DOHH2 (cell line): Measurements from ENCODE around the gene TMEM217.

ENCODE experiments used
- H3F3A ChIP-seq: fragments of 200-600 bp; sonication (generic), shearing (Covaris generic); 2 replicates; pipeline ENCODE4 v1.6.0; 2016; ENCODE audit warnings: antibody characterized with exemption, mild to moderate bottlenecking; ENCODE audit not compliant: control insufficient read depth, insufficient read depth
- H3K27ac ChIP-seq: fragments of 200-600 bp; sonication (generic); 2 replicates; pipeline ENCODE4 v1.5.1; 2014; ENCODE audit warnings: low read depth, mild to moderate bottlenecking, low read length, moderate library complexity
- H3K27me3 ChIP-seq: fragments of 200-600 bp; sonication (generic); 2 replicates; pipeline ENCODE4 v1.6.1; 2014; ENCODE audit warnings: mild to moderate bottlenecking, low read length, mixed read lengths; ENCODE audit not compliant: control insufficient read depth
- H3K36me3 ChIP-seq: fragments of 200-600 bp; sonication (generic); 2 replicates; pipeline ENCODE4 v1.6.1; 2014; ENCODE audit warnings: mild to moderate bottlenecking, low read length, moderate library complexity, mixed read lengths; ENCODE audit not compliant: control insufficient read depth
- H3K4me1 ChIP-seq: fragments of 200-600 bp; sonication (generic); 2 replicates; pipeline ENCODE4 v1.6.1; 2014; ENCODE audit warnings: mild to moderate bottlenecking, low read length, mixed read lengths; ENCODE audit not compliant: control insufficient read depth
- H3K4me2 ChIP-seq: fragments of 200-600 bp; sonication (generic); 2 replicates; pipeline ENCODE4 v1.6.0; 2014; ENCODE audit warnings: mild to moderate bottlenecking, low read length, moderate library complexity
- H3K4me3 ChIP-seq: fragments of 200-600 bp; sonication (generic); 2 replicates; pipeline ENCODE4 v1.5.1; 2014; ENCODE audit warnings: mild to moderate bottlenecking, low read length, mixed read lengths
- H3K79me2 ChIP-seq: fragments of 200-600 bp; sonication (generic); 2 replicates; pipeline ENCODE4 v1.6.1; 2014; ENCODE audit warnings: mild to moderate bottlenecking, low read length, mixed read lengths; ENCODE audit not compliant: control insufficient read depth
- H3K9me2 ChIP-seq: fragments of 200-600 bp; sonication (generic); replicated peaks from 2 replicates; pipeline ENCODE4 v1.6.1; 2014; ENCODE audit warnings: mild to moderate bottlenecking, low read length, mixed read lengths; ENCODE audit not compliant: control insufficient read depth
- H3K9me3 ChIP-seq: fragments of 200-600 bp; sonication (generic); 2 replicates; pipeline ENCODE4 v1.6.1; 2014; ENCODE audit warnings: antibody characterized with exemption, low read length, mixed read lengths; ENCODE audit not compliant: control insufficient read depth, insufficient read depth
- H4K20me1 ChIP-seq: fragments of 200-600 bp; sonication (generic); 2 replicates; pipeline ENCODE4 v1.6.0; 2014; ENCODE audit warnings: low read depth, mild to moderate bottlenecking, antibody characterized with exemption, low read length, moderate library complexity; ENCODE audit not compliant: control insufficient read depth, insufficient read depth
- CTCF ChIP-seq: fragments of 200-600 bp; sonication (generic); IDR thresholded peaks from one replicate; pipeline ENCODE4 v1.5.1; 2014; ENCODE audit warnings: antibody characterized with exemption, mild to moderate bottlenecking, low read depth, low read length; ENCODE audit not compliant: poor library complexity, severe bottlenecking
- EZH2phosphoT487 ChIP-seq: fragments of 200-600 bp; sonication (generic); IDR thresholded peaks from 2 replicates; pipeline ENCODE4 v1.6.1; 2017; ENCODE audit warnings: borderline replicate concordance, mild to moderate bottlenecking, antibody characterized with exemption, low read length, moderate library complexity, mixed read lengths

Gene TMEM217

DNA sequence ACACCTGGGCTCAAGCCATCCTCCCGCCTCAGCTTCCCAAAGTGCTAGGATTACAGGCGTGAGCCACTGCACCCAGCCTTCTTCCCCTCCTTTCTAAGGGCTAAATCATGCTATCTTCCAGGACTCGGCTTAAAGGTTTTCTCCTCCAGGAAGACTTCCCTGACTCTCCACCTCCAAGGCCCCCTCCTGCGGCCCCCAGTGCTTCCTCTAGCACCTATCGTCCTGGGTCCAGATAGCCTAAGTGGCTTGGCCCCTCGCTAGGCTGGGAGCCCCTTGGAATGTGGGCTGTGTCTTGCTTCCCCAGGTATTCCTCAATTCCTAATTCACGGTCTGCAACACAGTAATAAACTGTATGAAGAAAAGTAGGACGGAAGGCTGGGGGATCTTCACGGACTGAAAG is 51.3 kb downstream of the TMEM217 start:
- Histone ChIP-seq H3K27me3 (peaks cover 8% of the 10 kb centered on the region), H3K36me3 (no peaks in the 10 kb centered on the region), H3K4me3 (no peak overlapping the region), H3K4me2 (no peak overlapping the region), H4K20me1 (no peaks in the 10 kb centered on the region), H3K9me3 (no peaks in the 10 kb centered on the region), H3K9me2 (no peaks in the 10 kb centered on the region), H3K79me2 (no peaks in the 10 kb centered on the region), H3F3A (no peaks in the 10 kb centered on the region), H3K4me1 (peaks cover 6% of the 10 kb centered on the region), H3K27ac (no peak overlapping the region)
- TF ChIP-seq EZH2phosphoT487 (no peak), CTCF (no peak)

- Histone ChIP-seq H3K4me3 (no peak overlapping the region), H3K4me2 (no peak overlapping the region), H3K9me3 (no peaks in the 10 kb centered on the region), H3K79me2 (no peaks in the 10 kb centered on the region), H4K20me1 (no peaks in the 10 kb centered on the region), H3K4me1 (peaks cover 6% of the 10 kb centered on the region), H3K36me3 (no peaks in the 10 kb centered on the region), H3K27me3 (peaks cover 10% of the 10 kb centered on the region), H3K9me2 (no peaks in the 10 kb centered on the region), H3K27ac (no peak overlapping the region), H3F3A (no peaks in the 10 kb centered on the region)
- TF ChIP-seq CTCF (no peak), EZH2phosphoT487 (no peak)
These were observed 52.0 kb downstream of the TMEM217 start for GRCh38 chr6:37205997-37206340.

- Histone ChIP-seq H3K27ac (no peak overlapping the region), H3K79me2 (no peaks in the 10 kb centered on the region), H3K4me2 (no peak overlapping the region)
These were observed 52.6 kb downstream of the TMEM217 start for GRCh38 chr6:37205175-37205996.

More at GRCh38 chr6:37205175-37205996, 52.6 kb downstream of the TMEM217 start:
- Histone ChIP-seq H3K4me3 (no peak overlapping the region), H3K9me3 (no peaks in the 10 kb centered on the region), H3K4me1 (peaks cover 6% of the 10 kb centered on the region), H3F3A (no peaks in the 10 kb centered on the region), H3K9me2 (no peaks in the 10 kb centered on the region), H4K20me1 (no peaks in the 10 kb centered on the region), H3K36me3 (no peaks in the 10 kb centered on the region), H3K27me3 (peaks cover 11% of the 10 kb centered on the region; the same call in 1 of the 2 replicates)
- TF ChIP-seq CTCF = no peak
- TF ChIP-seq EZH2phosphoT487 = no peak
